HepG2 (cell line): ENCODE results near the gene TADA3. TPM values are rescaled to one million over a fixed set of nuclear protein-coding genes. Genes with fewer than 3 reads are reported as not detected.

Experiments
- ATAC-seq: fragments of 200-7000 bp; cut with Tn5 transposase; 3 replicates; pipeline ENCODE4 v1.9.1; 2020; ENCODE audit warnings: mild to moderate bottlenecking, moderate library complexity
- Bru-seq: library from RNA; stranded (reverse); fragments of 400-500 nt; gene quantifications from one replicate; lab custom pipeline; 2021; lab: Mats Ljungman, UMichigan
- BruChase-seq, 2 experiments: library from RNA; stranded (reverse); fragments of 400-500 nt; gene quantifications; one replicate each; lab custom pipeline; 2021; lab: Mats Ljungman, UMichigan
- BruUV-seq: library from RNA; stranded (reverse); fragments of 400-500 nt; replicated peaks from 2 replicates; lab custom pipeline; 2021; lab: Mats Ljungman, UMichigan
- CTCF ChIA-PET: fragments of 300-600 bp; formaldehyde crosslinking; extraction: SDS; loops from one replicate; lab custom pipeline; 2021; ENCODE audit warnings: low total read pairs, inconsistent platforms, low intra/inter-chr PET ratio; lab: Yijun Ruan, JAX
- POLR2A ChIA-PET: fragments of 350-600 bp; sonication (Branson Sonifier 250); formaldehyde crosslinking; loops from one replicate; lab custom pipeline; 2020; ENCODE audit warnings: antibody characterized with exemption, inconsistent platforms; lab: Yijun Ruan, JAX
- DNase-seq: peaks from one replicate; pipeline ENCODE4 v3.0.0-alpha.2; 2015; ENCODE audit warnings: low spot score
- FAIRE-seq: peaks from 3 replicates; lab custom pipeline; 2011; peaks lifted over from hg19 to GRCh38; lab: Jason Lieb, UNC
- H2AFZ ChIP-seq: one replicate; pipeline ENCODE4 v1.6.1; 2011; ENCODE audit warnings: low read length, inconsistent platforms
- H3K27ac ChIP-seq: fragments of 300-600 bp; 3 replicates; pipeline ENCODE4 v1.8.0; 2011; ENCODE audit warnings: mixed run types, mild to moderate bottlenecking, mixed read lengths, low read length, inconsistent platforms; ENCODE audit not compliant: insufficient read depth; ENCODE audit errors: extremely low read length
- H3K27me3 ChIP-seq, 2 experiments: fragments of 200-600 bp in 1 of 2; 2 replicates in 1 of 2; 3 replicates in 1 of 2; pipeline versions ENCODE4 v1.6.0 to v1.8.0; 2011; ENCODE audit warnings: low read length in 2 of 2, mild to moderate bottlenecking in 2 of 2, moderate library complexity in 2 of 2, inconsistent platforms in 1 of 2; ENCODE audit not compliant: insufficient read depth in 2 of 2, control insufficient read depth in 1 of 2
- H3K36me3 ChIP-seq, 2 experiments: fragments of 200-600 bp in 1 of 2; replicated peaks in 1 of 2; 2 replicates in 1 of 2; 3 replicates in 1 of 2; pipeline versions ENCODE4 v1.5.1 to v1.8.0; 2011; ENCODE audit warnings: low read length in 2 of 2, inconsistent platforms in 1 of 2; ENCODE audit not compliant: insufficient read depth in 2 of 2, control insufficient read depth in 1 of 2
- H3K4me1 ChIP-seq: 2 replicates; pipeline ENCODE4 v1.5.1; 2012; ENCODE audit warnings: low read length, inconsistent platforms; ENCODE audit not compliant: insufficient read depth
- H3K4me2 ChIP-seq: 2 replicates; pipeline ENCODE4 v1.6.0; 2011; ENCODE audit warnings: low read depth, low read length, inconsistent platforms
- H3K4me3 ChIP-seq, 3 experiments: fragments of 200-600 bp in 1 of 3; sonication (generic), shearing (Covaris generic) in 1 of 3; replicated peaks in 1 of 3; 2 replicates each; pipeline ENCODE4 v1.5.1; 2011 to 2016; ENCODE audit warnings: low read length in 3 of 3, inconsistent platforms in 2 of 3, low read depth in 2 of 3, mild to moderate bottlenecking in 2 of 3, control low read depth in 1 of 3, mixed read lengths in 1 of 3; ENCODE audit not compliant: insufficient read depth in 1 of 3
- H3K79me2 ChIP-seq: one replicate; pipeline ENCODE4 v1.6.1; 2011; ENCODE audit warnings: low read length, inconsistent platforms; ENCODE audit not compliant: insufficient read depth
- H3K9ac ChIP-seq: 2 replicates; pipeline ENCODE4 v1.6.0; 2011; ENCODE audit warnings: mild to moderate bottlenecking, low read depth, low read length, inconsistent platforms; ENCODE audit not compliant: insufficient read depth
- H3K9me3 ChIP-seq: 2 replicates; pipeline ENCODE4 v1.5.1; 2012; ENCODE audit warnings: mild to moderate bottlenecking, low read length
- H4K20me1 ChIP-seq: 2 replicates; pipeline ENCODE4 v1.6.0; 2011; ENCODE audit warnings: inconsistent platforms, mild to moderate bottlenecking, low read length, moderate library complexity; ENCODE audit not compliant: insufficient read depth
- GABPB1 ChIP-seq: IDR thresholded peaks from 2 replicates; pipeline ENCODE4 v1.6.1; 2016; ENCODE audit warnings: mild to moderate bottlenecking, missing genetic modification reagents, moderate library complexity, missing compliant biosample characterization
- SIN3B ChIP-seq: fragments of 150-350 bp; IDR thresholded peaks from 2 replicates; pipeline ENCODE4 v1.6.1; 2014; ENCODE audit warnings: low read length
- SOX5 ChIP-seq: IDR thresholded peaks from 2 replicates; pipeline ENCODE4 v1.6.1; 2016; ENCODE audit warnings: borderline replicate concordance
- SPEN ChIP-seq: sonication (generic); formaldehyde crosslinking; IDR thresholded peaks from 2 replicates; pipeline ENCODE4 v1.5.1; 2020; ENCODE audit warnings: low read depth, mild to moderate bottlenecking, missing genetic modification reagents
- ZNF296 ChIP-seq: sonication (generic); formaldehyde crosslinking; conservative IDR thresholded peaks from 2 replicates; pipeline ENCODE4 v1.5.0; 2020; ENCODE audit warnings: mild to moderate bottlenecking, missing genetic modification reagents
- ZSCAN12 ChIP-seq: sonication (generic); formaldehyde crosslinking; IDR thresholded peaks from 2 replicates; pipeline ENCODE4 v1.9.0; 2021; ENCODE audit warnings: mild to moderate bottlenecking, missing genetic modification reagents
- ZXDC ChIP-seq: sonication (generic); formaldehyde crosslinking; IDR thresholded peaks from 2 replicates; pipeline ENCODE4 v1.5.0; 2020; ENCODE audit warnings: mild to moderate bottlenecking, missing genetic modification reagents
- WGBS: methylation state at CpG from one replicate; pipeline ENCODE4 v1.1.6; 2017; ENCODE audit warnings: low lambda C conversion rate; 5-methylcytosine and 5-hydroxymethylcytosine counted together
- in situ Hi-C: cut with HindIII; loops from 2 replicates; pipeline ENCODE4 v1.10.0; 2017; ENCODE audit warnings: low pct_unique_long_range_greater_than_20kb; ENCODE audit not compliant: extremely low pct_ligation_motif_present
- intact Hi-C: fragments of 100-400 bp; cut with micrococcal nuclease; formaldehyde crosslinking; loops from one replicate; pipeline ENCODE4 v1.10.0; 2022; ENCODE audit not compliant: unreplicated experiment
- long read RNA-seq, 2 experiments: library from RNA in 1 of 2; library from polyadenylated mRNA in 1 of 2; stranded (forward) in 1 of 2; unstranded in 1 of 2; transcript quantifications; one replicate each; pipeline ENCODE4 v2.0.0, GENCODE V29; 2019 to 2022
- polyA minus RNA-seq, 3 experiments: library from RNA; depleted of rRNA, polyadenylated mRNA; stranded (reverse); fragments of >200 nt; gene quantifications; 2 replicates each; pipeline ENCODE4 v1.2.3, GENCODE V29; 2011; ENCODE audit warnings: low replicate concordance in 1 of 3
- polyA plus RNA-seq, 8 experiments: library from polyadenylated mRNA; depleted of rRNA in 3 of 8; stranded (reverse) in 7 of 8; unstranded in 1 of 8; fragments of >200 nt; fragmentation: Illumina TruSeq in 4 of 8; extraction: Trizol in 4 of 8; gene quantifications; 2 replicates each; pipeline versions ENCODE4 v1.2.1 to v1.2.3, GENCODE V29; 2011 to 2016; ENCODE audit warnings: low read depth in 4 of 8, missing spikeins in 1 of 8, mixed read lengths in 1 of 8; ENCODE audit not compliant: insufficient read depth in 1 of 8
- total RNA-seq, 5 experiments: library from RNA; depleted of rRNA; stranded (reverse); fragments of >200 nt; fragmentation: Illumina TruSeq; extraction: Trizol; gene quantifications; 2 replicates each; pipeline ENCODE4 v1.2.3, GENCODE V29; 2016; ENCODE audit warnings: low read depth in 1 of 5
- TF ChIP-seq, protein P1 (sequence below): sonication (generic); formaldehyde crosslinking; conservative IDR thresholded peaks from 2 replicates; pipeline ENCODE4 v1.4.0; 2020; ENCODE audit warnings: missing genetic modification reagents
- TF ChIP-seq, protein P2 (sequence below): IDR thresholded peaks from 2 replicates; pipeline ENCODE4 v1.6.1; 2016; ENCODE audit warnings: control low read depth

TADA3 gene, protein sequence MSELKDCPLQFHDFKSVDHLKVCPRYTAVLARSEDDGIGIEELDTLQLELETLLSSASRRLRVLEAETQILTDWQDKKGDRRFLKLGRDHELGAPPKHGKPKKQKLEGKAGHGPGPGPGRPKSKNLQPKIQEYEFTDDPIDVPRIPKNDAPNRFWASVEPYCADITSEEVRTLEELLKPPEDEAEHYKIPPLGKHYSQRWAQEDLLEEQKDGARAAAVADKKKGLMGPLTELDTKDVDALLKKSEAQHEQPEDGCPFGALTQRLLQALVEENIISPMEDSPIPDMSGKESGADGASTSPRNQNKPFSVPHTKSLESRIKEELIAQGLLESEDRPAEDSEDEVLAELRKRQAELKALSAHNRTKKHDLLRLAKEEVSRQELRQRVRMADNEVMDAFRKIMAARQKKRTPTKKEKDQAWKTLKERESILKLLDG
- total RNA-seq (2016; rRNA removed; fragmentation: Illumina TruSeq; extraction: Trizol), result 37.1 and 43.3 TPM in 2 replicates
- total RNA-seq (2016; cell fraction: cytosol; rRNA removed; fragmentation: Illumina TruSeq; extraction: Trizol; ENCODE audit: low read depth), result 40.6 and 44.9 TPM in 2 replicates
- 36.0 and 42.7 TPM in 2 replicates for total RNA-seq (2016; cell fraction: insoluble cytoplasmic fraction; rRNA removed; fragmentation: Illumina TruSeq; extraction: Trizol)
- 75.9 and 78.8 TPM in 2 replicates for total RNA-seq (2016; cell fraction: membrane; rRNA removed; fragmentation: Illumina TruSeq; extraction: Trizol)
- 19.3 and 22.3 TPM in 2 replicates for total RNA-seq (2016; cell fraction: nucleus; rRNA removed; fragmentation: Illumina TruSeq; extraction: Trizol)
- 32.1 and 34.4 TPM in 2 replicates for polyA plus RNA-seq (2011; rRNA removed)
- 33.5 and 41.6 TPM in 2 replicates for polyA plus RNA-seq (2011; cell fraction: cytosol; rRNA removed)
- 31.8 and 32.8 TPM in 2 replicates for polyA plus RNA-seq (2011; cell fraction: nucleus; rRNA removed)
- 29.5 and 31.4 TPM in 2 replicates for polyA plus RNA-seq (2012)
- 76.9 and 79.2 TPM in 2 replicates for polyA plus RNA-seq (2016; cell fraction: cytosol; fragmentation: Illumina TruSeq; extraction: Trizol; ENCODE audit: low read depth)
- 59.1 and 65.5 TPM in 2 replicates for polyA plus RNA-seq (2016; cell fraction: insoluble cytoplasmic fraction; fragmentation: Illumina TruSeq; extraction: Trizol; ENCODE audit: low read depth)
- polyA plus RNA-seq (2016; cell fraction: membrane; fragmentation: Illumina TruSeq; extraction: Trizol; ENCODE audit: low read depth), result 95.4 and 101 TPM in 2 replicates
- 46.7 and 52.3 TPM in 2 replicates for polyA plus RNA-seq (2016; cell fraction: nucleus; fragmentation: Illumina TruSeq; extraction: Trizol; ENCODE audit: insufficient read depth, low read depth)
- 35.7 and 37.3 TPM in 2 replicates for polyA minus RNA-seq (2011; rRNA and poly(A)+ RNA removed; ENCODE audit: low replicate concordance)
- 27.4 and 29.7 TPM in 2 replicates for polyA minus RNA-seq (2011; cell fraction: cytosol; rRNA and poly(A)+ RNA removed)
- polyA minus RNA-seq (2011; cell fraction: nucleus; rRNA and poly(A)+ RNA removed), result 12.6 and 14.8 TPM in 2 replicates
- percentile 71 among the genes with signal in this experiment for Bru-seq, nascent RNA
- BruChase-seq, experiment 1, labeled RNA remaining after a 6-hour chase, result percentile 84 among the genes with signal in this experiment
- percentile 73 among the genes with signal in this experiment for BruChase-seq, experiment 2, labeled RNA remaining after a 2-hour chase
- long read RNA-seq, experiment 1, transcript TADA3-201 (9 exons, 2,355 nt), result major isoform, 47 of 60 reads
- long read RNA-seq, experiment 1, partial matches to known transcripts, result 6 of 60 reads
- long read RNA-seq, experiment 1, other reads (novel, unspliced or antisense), result 5 of 60 reads
- long read RNA-seq, experiment 2, transcript TADA3-201 (9 exons, 2,355 nt), result major isoform, 82 of 130 reads
- long read RNA-seq, experiment 2, transcript TADA3-205 (5 exons, 1,868 nt), result minor isoform, 9 of 130 reads
- long read RNA-seq, experiment 2, partial matches to known transcripts, result 23 of 130 reads
- long read RNA-seq, experiment 2, other reads (novel, unspliced or antisense), result 16 of 130 reads

DNA sequence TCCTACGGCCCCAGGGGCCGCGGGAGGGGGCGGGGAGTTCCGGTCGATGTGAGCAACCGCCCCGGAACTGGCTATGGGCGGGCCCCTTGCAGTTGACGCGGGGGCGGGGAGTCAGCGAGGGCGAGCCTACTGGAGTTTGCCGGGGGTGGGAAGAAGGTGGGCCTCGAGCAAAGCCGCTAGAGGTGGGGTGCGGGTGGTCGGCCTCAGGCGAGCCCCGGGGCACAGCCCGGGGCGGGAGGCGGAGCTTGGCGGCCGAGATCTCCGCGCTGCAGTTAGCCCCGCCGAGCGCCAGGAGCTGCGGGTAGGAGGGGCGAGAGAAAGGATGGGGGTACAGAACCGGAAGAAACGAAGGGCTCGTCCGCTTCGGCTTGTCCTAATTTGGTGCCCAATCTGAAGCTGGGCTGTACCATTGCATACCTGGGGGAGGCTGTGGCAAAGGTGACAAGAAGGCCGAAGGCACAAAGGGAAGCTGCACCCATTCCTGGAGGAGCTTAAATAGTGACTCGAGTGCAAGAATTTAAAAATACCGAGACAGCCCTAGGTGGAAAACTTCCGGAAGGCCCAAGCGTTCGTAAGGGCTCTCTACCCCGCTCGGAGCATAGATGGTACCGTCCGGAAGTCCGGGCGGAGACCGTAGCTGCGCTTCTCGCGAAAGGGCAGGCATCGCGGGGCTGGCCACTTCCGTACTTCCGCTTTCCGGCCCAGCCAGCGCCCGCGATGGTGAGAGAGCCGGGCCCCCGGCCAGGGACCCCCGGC, at the start of gene TADA3, which contains the start of gene ARPC4:
TADA3 (minus strand) TSS at position 69 of the 756 bp plus-strand sequence. CDS start 1,007 bp downstream, outside the sequence.
ARPC4 (plus strand) TSS at position 678 of the 756 bp plus-strand sequence; CDS start at position 718, 40 bp downstream.
- peak within 1 kb of the TSS; percentile 92 for H3K4me2 ChIP-seq
- ChIA-PET CTCF (no interaction called here), POLR2A (interaction anchor here (0.5 to 1.8 kb wide), 36 partner anchors 9 to 471 kb away, joined by 3 to 33 read pairs (median 4); partner anchors contain the start of genes BRPF1, CAMK1, CRELD1 and EMC3)
- H3K4me3 ChIP-seq, result peak within 1 kb of the TSS; percentile 72 to 93 (median 93)
- peaks cover 28% of the 10 kb centered on the region for H3K4me1 ChIP-seq
- WGBS, result 1% methylated on average over 38 of the region's 65 CpGs
- peak; percentile 90 for DNase-seq
- no TSS peak for BruUV-seq
- no peaks in the 10 kb centered on the region; the same call in 1 of the 2 replicates for H4K20me1 ChIP-seq
- intact Hi-C loops (loop anchor here (2.0 kb wide), 1 partner anchor 62 kb away; the partner anchor contains the start of gene BRPF1), in situ Hi-C loops (no loop called here)
- FAIRE-seq, result peak; percentile 90
- H3K79me2 ChIP-seq, result peaks cover 32% of the 10 kb centered on the region
- H3K9me3 ChIP-seq, result no peaks in the 10 kb centered on the region
- H3K9ac ChIP-seq, result peak within 1 kb of the TSS; percentile 95
- peak; percentile 93 for ATAC-seq
- H3K27ac ChIP-seq, result peak within 1 kb of the TSS; percentile 97
- peaks cover 0 to 5% of the 10 kb centered on the region in 2 experiments; a peak in 1 of 5 replicates for H3K27me3 ChIP-seq
- peak within 1 kb of the TSS; percentile 25 for H2AFZ ChIP-seq
- H3K36me3 ChIP-seq, result peaks cover 6 to 34% of the 10 kb centered on the region in 2 experiments; a peak in 4 of 5 replicates
- TF ChIP-seq, protein P1, sequence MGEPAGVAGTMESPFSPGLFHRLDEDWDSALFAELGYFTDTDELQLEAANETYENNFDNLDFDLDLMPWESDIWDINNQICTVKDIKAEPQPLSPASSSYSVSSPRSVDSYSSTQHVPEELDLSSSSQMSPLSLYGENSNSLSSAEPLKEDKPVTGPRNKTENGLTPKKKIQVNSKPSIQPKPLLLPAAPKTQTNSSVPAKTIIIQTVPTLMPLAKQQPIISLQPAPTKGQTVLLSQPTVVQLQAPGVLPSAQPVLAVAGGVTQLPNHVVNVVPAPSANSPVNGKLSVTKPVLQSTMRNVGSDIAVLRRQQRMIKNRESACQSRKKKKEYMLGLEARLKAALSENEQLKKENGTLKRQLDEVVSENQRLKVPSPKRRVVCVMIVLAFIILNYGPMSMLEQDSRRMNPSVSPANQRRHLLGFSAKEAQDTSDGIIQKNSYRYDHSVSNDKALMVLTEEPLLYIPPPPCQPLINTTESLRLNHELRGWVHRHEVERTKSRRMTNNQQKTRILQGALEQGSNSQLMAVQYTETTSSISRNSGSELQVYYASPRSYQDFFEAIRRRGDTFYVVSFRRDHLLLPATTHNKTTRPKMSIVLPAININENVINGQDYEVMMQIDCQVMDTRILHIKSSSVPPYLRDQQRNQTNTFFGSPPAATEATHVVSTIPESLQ (CRISPR knock-in tag), result no peak
- peak; percentile 71; the same call in 1 of the 2 replicates for TF ChIP-seq SPEN (CRISPR knock-in tag)
- TF ChIP-seq ZSCAN12, result no peak
- TF ChIP-seq, protein P2, sequence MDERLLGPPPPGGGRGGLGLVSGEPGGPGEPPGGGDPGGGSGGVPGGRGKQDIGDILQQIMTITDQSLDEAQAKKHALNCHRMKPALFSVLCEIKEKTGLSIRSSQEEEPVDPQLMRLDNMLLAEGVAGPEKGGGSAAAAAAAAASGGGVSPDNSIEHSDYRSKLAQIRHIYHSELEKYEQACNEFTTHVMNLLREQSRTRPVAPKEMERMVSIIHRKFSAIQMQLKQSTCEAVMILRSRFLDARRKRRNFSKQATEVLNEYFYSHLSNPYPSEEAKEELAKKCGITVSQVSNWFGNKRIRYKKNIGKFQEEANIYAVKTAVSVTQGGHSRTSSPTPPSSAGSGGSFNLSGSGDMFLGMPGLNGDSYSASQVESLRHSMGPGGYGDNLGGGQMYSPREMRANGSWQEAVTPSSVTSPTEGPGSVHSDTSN (CRISPR knock-in tag), result no peak
- TF ChIP-seq ZNF296, result no peak
- no peak for TF ChIP-seq SOX5 (CRISPR knock-in tag)
- TF ChIP-seq SIN3B, result peak; percentile 49
- peak; percentile 92 for TF ChIP-seq GABPB1 (CRISPR knock-in tag)
- no peak for TF ChIP-seq ZXDC (CRISPR knock-in tag)
